GM18507 (cell line): ENCODE measurements around the gene INSR.
"Not testable (repeated sequence)": the region's sequence is repeated elsewhere in the genome, so short reads cannot be mapped to it uniquely, and the experiment has no call there.

Experiments
- DNase-seq: peaks from one replicate; pipeline ENCODE4 v3.0.0; 2011; ENCODE audit warnings: low read depth; ENCODE audit not compliant: insufficient read length; ENCODE audit errors: extremely low spot score
- FAIRE-seq: peaks from 2 replicates; lab custom pipeline; 2011; peaks lifted over from hg19 to GRCh38; lab: Jason Lieb, UNC

The INSR gene

DNA sequence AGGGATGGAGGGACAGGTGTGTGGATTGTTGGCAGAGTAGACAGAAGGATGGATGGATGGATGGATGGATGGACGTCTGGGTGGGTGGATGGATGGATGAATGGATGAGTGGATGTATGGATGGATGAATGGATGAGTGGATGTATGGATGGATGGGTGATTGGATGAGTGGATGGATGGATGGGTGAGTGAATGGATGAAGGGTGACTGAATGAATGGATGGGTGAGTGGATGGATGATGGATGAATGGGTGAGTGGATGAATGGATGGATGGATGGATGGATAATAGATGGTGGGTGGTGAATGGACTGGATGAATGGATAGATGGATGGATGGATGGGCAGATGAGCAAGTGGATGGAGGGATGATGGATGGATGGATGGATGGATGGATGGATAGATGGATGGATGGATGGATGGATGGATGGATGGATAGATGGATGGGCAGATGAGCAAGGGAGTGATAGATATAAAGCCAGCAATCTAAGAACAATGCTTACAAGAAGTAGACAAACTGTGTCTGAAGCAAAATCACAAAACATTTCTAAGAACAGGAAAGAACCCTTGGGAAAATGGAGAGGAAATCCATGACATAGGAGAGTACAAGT lies 65.2 kb downstream of the INSR start:
- no peak for DNase-seq
- no peak for FAIRE-seq

DNA sequence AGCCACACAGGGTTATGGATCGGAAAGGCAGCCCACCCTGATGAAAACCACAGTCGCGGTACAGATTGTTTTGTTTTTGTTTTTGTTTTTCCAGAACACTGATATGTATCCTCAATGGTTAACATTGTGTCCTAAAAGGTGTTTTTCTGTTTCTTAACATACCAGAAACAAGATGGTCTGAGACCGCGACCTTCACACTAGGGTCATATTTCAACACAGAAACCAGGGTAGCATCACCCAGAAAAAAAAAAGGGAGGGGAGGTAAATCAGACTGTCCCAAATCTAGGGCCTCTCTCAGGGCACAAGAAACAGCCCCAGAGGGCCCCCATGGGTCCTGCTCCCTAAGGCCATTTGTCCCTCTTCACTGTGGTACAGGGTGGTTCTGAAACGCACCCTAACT lies 66.5 kb downstream of the INSR start:
- FAIRE-seq = no peak
- no peak for DNase-seq

DNA sequence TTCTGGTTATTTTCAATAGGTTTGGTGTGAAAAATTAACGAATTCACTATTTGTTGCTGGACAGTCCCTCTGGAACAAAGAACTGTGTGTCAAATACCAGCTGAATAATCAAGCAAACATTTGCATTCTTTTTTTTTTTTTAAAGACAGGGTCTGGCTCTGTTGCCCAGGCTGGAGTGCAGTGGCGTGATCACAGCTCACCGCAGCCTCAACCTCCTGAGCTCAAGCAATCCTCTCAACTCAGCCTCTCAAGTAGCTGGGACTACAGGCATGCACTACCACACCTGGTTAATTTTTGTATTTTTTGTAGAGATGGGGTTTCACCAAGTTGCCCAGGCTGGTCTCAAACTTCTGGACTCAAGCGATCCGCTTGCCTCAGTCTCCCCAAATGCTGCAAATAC lies 67.1 kb downstream of the INSR start:
- not testable (repeated sequence) for DNase-seq, FAIRE-seq

DNA sequence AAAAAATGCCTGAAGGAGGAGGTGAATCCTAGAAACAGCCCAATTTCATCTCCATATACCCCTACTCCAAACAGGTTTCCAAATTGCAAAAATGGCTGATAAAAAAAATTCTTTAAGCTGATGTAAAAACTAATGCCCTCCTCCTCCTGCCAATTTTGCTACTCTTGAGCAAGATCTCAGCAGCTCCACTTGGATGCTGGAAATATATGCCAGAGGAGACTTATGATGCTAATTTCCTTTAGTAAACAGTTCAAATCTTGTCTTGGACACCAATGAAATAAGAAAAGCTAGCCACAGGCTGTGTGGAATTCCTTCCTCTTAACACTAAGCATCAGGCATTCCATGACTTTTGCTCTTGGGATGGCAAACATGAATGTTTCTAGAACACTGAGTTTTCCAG lies 67.5 kb downstream of the INSR start:
- DNase-seq = no peak
- no peak for FAIRE-seq

DNA sequence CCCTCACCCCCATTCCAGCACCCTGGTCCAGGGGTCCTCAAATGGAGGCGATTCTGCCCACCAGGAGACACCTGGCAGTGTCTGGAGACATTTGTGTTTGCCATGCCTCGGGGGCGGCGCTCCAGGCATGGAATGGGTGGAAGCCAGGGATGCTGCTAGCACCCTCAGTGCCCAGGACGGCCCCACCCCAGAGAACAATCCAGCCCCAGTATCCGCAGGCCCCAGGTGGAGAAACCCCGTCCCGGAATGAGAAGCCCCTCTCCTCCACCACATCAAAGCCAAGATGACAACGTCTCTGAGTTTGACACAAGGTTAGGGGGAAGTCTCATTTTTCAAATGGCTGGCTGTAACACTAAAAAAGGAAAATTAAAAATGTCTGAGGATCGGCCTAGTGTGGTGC lies 68.5 kb downstream of the INSR start:
- FAIRE-seq (no peak), DNase-seq (no peak)

DNA sequence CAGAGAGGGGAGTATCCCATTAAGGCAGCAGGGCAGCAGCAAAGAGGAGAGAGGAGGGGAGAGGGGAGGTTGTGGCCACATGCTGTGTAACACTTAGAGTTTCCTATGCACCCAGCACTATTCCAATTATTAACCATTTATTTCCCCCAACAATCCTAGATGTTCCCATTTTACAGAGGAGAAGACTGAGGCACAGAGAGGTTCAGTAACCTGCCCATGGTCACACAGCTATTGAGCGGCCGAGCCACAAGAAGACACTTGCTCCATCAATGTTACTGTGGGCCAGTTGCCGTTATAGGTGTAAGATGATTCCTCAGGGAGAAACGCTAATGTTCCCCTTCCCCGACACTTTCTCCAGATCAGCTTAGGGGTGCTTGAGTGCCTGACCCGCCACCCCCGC lies 69.2 kb downstream of the INSR start:
- DNase-seq = no peak
- no peak for FAIRE-seq

DNA sequence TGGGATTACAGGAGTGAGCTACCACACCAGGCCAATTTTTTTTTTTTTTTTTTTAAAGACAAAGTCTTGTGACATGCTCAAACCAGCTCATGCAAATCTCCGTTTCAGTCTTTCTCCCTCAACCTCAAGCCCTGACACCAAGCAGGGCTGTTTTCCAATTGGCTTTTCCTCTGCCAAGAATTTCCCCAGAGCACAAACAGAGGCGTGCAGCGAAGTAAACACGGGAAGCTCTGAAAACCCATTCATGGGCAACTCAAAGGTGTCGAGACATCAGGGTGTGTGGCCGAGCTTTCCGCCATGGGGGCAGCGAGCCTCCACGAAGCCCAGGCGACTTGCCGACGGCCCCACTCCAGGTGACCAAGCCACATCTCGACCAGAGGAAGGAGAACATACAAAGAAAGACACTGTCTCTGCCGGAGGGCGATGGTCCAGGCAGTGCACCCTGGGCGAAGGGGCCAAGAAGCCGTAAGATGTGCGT lies 70.0 kb downstream of the INSR start:
- no peak for DNase-seq
- no peak for FAIRE-seq

DNA sequence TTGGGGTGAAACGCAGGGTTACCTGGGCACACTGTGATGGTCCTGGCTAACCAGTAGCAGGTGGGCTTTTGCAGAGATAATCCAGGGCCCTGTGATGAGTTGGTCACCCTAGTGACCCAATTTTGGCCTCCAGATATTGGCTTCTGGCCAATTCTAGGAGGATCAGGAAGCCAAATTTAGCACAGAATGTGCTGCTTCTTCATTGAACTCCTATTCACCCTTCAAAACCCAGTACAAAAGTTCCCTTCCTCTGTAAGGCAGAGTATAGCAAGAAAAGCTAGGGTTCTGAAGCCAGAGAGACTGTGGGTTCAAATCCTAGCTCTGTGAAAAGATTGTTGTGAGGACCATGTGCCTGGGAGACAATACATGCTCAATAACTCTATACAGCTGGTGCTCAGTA lies 70.8 kb downstream of the INSR start:
- DNase-seq (no peak), FAIRE-seq (no peak)

DNA sequence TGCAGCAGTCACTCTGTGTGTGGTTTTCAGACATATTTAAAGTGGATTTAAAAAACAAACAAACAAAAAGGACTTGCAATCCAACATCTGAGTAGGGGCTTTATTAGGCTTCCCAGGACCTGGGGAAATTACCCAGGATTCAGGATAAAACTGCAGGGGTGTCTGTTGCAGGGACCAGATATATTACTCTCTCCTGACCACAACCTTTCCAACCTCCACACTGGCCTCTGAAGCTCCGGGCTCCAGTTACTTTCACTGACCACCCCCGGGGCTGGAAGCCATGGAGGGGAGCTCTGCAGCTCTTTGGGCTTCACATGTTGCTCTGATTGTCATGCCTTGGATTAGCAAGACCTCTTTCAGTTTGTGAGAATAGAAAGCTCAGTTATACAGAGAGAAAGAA lies 75.2 kb downstream of the INSR start:
- DNase-seq (no peak), FAIRE-seq (no peak)

DNA sequence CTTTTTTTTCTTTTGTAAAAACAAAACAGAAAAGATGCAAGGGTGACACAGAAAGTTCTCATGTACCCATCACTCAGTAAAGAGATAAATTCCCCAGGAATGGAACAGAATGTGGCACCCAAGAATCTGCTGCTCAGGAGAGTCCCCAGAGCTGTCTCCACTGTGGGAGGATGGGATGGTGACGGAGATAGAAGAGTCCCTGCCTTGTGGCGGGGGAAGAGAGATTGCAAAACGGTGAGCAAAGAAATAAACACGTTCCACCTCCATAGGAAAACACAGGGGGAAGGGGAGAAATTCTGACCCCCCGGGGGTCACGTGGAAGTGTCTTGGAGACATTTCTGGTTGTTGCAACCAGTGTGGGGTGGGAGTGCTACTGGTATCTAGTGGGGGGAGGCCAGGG lies 76.4 kb downstream of the INSR start:
- FAIRE-seq = no peak
- DNase-seq = no peak

DNA sequence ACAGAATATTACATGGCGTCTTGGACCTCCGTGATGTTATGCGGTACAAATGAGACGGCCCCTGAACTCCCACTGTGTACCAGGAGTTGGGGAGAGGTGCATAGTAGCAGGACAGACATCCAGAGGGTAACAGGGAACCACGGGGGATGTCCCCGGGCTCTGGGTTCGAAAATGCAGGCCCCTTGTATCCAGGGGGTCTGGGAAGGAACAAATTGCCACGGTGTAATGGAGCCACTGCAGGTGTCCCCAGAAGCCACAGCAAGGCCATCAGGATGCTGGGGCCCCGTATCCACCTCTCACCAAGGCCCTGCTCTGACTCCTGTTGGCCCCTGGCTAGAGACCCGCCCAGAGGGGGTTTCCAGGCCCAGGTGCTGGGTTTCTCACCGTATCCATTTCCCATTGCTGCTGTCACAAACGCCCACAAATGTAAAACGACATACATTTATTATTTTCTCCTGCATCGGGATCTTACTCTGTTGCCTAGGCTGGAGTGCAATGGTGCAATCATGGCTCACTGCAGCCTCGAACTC lies 77.8 kb downstream of the INSR start:
- DNase-seq (no peak), FAIRE-seq (no peak)

DNA sequence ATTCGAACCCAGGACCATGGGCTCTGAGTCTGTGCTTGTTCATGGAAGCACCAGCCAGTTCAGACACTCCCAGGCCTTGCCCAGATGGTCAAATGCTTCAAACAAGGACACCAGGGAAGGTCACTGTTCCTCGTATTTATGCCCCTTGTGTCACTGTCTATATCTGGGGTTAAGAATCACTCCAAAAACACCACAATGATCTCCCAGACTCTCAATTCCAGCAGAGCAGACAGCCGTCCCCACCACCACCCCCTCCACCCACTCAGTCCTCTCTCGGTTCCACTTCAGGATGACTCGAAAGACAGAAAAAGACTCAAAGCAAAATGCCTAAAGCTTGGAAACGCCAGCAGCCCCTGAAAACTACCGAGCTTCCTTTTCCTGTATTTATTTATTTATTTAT lies 79.0 kb downstream of the INSR start:
- FAIRE-seq = no peak
- no peak for DNase-seq

DNA sequence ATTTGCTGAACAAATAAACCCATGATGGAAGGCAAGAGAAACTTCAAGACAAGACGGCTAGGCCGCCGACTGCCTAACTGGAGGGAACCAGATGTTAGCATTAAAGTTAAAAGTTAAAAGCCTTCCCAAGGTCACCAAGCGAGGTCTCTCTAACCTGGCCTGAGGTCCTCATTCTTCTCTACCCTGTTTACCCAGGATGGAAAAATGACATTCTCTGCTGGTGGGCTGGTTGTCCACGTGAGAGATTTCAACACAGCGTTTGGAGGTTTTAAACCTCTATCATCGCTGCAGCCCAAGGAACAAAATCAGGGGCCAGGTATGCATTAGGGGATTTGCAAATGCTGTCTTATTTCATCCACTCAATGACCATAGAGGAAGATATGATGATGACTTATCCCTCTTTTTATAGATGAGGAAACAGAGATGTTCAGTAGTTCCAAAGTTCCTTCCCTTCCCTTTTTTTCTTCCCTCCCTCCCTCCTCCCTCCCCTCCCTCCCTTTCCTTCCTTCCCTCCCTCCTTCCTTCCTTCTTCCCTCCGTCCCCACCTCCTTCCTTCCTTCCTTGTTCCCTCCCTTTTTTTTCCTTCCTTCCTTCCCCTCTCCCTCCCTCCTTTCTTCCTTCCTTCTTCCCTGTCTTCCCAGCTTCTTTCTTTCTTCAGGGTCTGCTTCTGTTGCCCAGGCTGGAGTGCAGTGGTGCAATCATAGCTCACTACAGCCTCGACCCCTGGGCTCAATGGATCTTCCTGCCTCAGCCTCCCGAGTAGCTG lies 79.7 kb downstream of the INSR start:
- no peak for FAIRE-seq
- DNase-seq = no peak

DNA sequence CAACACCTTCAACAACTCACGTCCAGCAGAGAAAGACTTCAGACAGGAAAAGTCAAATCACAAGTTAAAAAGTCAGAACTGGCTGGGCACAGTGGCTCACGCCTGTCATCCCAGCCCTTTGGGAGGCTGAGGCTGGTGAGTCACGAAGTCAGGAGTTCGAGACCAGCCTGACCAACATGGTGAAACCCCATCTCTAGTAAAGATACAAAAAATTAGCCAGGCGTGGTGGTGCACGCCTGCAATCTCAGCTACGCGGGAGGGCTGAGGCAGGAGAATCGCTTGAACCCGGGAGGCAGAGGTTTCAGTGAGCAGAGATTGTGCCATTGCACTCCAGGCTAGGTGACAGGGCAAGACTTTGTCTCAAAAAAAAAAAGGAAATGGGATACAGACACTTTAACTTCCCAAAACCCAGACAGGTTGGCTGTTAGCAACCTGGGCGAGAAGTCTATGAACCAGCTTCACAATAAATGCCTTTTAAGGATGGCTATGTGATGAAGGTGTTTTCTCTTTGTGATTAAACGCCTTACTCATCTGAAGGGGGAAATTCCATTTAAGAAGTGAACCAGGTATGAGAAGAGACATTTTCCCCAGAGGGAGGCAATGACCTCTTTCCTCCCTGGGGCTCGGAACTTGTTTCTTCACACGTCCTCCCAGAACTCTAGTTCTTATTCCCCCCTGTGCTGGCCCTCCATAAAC lies 80.4 kb downstream of the INSR start:
- no peak for DNase-seq

DNA sequence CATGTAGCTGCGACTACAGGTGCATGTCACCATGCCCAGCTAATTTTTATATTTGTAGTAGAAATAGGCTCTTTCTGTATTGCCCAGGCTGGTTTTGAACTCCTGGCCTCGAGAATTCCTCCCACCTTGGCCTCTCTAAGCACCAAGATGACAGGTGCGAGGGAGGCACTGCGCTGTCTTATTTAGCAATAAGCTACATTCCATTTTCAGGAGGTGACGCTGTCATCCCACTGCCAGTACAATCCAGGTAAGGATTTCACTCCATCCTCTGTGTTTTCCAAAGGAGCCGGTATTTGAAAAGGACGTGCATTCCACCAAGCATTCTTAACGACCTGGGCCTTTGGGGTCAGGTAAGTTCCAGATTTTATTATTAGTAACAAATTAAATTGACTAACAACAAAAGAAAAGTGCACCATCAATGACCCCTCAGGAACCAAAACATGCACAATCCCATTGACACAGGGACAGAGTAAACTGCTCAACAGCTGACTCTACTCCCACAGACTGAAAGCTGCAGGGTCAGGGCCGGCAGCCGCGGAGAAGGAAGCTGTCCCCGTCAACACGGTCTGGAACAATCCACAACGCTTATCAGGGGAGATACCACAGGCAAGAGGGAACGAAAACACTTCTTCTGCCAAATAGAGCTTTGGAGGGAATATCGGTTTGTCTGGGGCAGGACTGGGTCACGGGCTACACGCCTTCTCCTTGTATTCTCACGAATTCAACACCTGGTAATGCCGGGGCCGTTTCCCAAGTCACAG lies 82.8 kb downstream of the INSR start:
- DNase-seq = no peak
- FAIRE-seq = no peak

More for the DNA sequence above, 80.4 kb downstream of the INSR start:
- FAIRE-seq = peak; percentile 63

DNA sequence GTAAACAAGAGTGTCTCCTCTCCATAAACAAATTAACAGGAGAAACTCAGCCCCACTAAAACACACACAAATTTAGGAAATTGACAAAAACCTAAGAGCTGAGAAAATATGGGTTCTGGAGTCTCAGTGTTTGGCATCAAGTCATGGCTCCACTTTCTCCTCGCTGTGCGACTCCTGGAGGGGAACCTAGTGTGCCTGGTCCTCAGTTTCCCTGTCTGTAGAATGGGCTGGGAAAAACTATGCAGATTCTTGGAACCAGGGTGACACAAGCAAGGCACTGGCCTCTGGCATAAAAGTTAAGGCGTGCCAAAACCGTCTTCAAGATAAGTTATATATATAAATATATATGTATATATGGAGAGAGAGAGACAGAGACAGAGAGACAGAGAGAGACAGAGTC lies 83.9 kb downstream of the INSR start:
- FAIRE-seq = no peak
- no peak for DNase-seq

DNA sequence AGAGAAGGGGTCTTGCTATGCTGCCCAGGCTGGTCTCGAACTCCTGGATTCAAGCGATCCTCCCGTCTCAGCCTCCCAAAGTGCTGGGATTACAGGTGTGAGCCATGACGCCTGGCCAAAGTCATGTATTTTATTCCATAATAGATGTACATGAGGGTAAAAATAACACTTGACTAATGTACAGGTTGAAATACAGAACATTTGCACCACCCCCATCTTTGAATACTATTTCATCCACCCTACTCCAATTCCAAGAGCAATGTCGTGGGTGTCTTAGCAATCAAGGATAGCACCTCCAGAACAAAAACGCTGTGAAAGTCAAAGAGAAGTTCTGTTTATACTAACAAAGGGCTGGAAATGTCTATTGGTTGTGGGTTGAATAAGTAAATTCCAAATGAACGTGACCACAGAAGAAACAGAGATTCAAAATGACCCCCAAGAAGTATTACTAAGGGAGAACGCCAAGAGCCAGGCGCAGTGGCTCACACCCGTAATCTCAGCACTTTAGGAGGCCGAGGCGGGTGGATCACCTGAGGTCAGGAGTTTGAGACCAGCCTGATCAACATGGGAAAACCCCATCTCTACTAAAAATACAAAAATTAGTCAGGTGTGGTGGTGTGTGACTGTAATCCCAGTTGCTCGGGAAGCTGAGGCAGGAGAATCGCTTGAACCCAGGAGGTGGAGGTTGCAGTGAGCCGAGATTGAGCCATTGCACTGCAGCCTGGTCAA lies 84.5 kb downstream of the INSR start:
- not testable (repeated sequence) for DNase-seq, FAIRE-seq

DNA sequence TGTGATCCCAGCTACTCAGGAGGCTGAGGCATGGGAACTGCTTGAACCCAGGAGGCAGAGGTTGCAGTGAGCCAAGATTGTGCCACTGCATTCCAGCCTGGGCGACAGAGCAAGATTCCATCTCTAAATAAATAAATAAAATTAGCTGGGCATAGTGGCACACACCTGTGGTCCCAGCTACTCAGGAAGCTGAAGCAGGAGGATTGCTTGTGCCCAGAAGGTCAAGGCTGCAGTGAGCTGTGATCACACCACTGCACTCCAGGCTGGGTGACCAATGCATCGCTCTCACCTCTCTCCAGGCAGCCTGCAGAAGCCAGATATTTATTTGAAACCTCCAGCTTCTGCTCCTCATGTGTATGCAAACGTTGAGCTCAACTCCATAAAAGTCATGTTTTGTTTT lies 85.2 kb downstream of the INSR start:
- FAIRE-seq = not testable (repeated sequence)

DNA sequence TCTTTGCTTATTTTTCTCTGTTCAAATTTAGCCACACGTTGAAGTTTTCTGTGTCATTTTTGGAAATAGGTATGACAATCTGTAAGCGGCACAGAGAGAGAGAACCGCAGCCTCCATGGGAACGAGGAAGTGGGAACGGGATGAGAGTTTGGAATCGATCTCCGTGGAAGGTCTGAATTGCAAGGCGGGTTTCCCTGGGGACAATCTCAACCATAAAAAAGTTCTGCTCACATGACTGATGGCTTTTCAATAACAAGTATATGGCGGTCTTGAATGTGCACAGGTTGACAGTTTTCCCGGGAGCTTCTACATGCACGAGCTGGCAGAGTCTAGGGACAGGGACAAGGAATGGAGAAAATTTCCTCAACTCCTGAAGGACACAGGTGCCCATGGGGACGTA lies 90.9 kb downstream of the INSR start:
- FAIRE-seq (no peak), DNase-seq (no peak)

More for the DNA sequence above, 85.2 kb downstream of the INSR start:
- DNase-seq = not testable (repeated sequence)
